AG09319 (cell line): ENCODE results near the gene HES1.
"Not testable (repeated sequence)": the region's sequence is repeated elsewhere in the genome, so short reads cannot be mapped to it uniquely, and the experiment has no call there.

Experiments
- DNase-seq: peaks from one replicate; pipeline ENCODE4 v3.0.0-alpha.2; 2010; ENCODE audit warnings: low read depth; ENCODE audit errors: extremely low read depth
- TF ChIP-seq, protein P1 (sequence below): IDR thresholded peaks from 2 replicates; pipeline ENCODE4 v1.5.1; 2011; ENCODE audit warnings: low read depth, mild to moderate bottlenecking, inconsistent platforms, low read length, moderate library complexity

HES1 gene

DNA sequence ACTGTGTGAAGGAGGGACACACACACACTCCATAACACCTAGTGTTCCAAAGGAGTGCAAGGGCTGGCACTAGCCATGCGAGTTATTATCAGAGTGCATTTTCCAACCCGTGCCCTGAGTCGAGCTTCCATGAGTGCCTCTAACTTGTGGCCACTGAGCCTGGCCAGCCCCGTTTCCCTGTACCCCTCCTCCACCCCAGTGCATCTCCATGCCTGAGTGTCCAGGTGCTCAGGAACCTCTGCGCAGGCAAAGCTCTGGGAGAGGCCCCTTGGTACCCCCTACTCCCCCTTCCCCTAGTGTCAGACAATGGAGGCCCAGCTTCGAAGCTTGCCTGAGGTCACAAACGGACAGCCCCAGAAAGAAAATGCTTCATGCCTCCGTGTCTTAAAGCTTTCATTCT is 45.2 kb upstream of the HES1 start:
- TF ChIP-seq, protein P1, sequence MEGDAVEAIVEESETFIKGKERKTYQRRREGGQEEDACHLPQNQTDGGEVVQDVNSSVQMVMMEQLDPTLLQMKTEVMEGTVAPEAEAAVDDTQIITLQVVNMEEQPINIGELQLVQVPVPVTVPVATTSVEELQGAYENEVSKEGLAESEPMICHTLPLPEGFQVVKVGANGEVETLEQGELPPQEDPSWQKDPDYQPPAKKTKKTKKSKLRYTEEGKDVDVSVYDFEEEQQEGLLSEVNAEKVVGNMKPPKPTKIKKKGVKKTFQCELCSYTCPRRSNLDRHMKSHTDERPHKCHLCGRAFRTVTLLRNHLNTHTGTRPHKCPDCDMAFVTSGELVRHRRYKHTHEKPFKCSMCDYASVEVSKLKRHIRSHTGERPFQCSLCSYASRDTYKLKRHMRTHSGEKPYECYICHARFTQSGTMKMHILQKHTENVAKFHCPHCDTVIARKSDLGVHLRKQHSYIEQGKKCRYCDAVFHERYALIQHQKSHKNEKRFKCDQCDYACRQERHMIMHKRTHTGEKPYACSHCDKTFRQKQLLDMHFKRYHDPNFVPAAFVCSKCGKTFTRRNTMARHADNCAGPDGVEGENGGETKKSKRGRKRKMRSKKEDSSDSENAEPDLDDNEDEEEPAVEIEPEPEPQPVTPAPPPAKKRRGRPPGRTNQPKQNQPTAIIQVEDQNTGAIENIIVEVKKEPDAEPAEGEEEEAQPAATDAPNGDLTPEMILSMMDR, result no peak

DNA sequence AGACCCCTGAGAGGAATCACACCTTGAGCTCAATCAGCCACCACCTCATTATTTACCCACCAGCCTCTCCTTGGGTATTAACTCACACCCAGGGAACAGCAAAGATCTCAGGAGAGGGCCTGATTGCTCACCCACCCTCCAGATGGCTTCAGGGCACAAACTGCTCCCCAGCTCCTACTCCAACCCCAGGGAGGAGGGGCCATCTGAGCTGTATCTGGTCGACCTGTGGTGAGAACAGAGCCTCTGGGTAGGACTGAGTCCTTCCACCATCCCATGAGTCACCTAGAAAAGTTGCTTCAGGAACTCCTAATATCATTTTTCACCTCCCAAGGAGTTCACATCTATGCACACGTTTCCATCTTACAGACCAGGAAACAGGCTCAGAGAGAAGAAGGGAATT is 44.8 kb upstream of the HES1 start:
- TF ChIP-seq, protein P1, result no peak
- DNase-seq, result no peak

More for the DNA sequence above, 45.2 kb upstream of the HES1 start:
- DNase-seq, result no peak

DNA sequence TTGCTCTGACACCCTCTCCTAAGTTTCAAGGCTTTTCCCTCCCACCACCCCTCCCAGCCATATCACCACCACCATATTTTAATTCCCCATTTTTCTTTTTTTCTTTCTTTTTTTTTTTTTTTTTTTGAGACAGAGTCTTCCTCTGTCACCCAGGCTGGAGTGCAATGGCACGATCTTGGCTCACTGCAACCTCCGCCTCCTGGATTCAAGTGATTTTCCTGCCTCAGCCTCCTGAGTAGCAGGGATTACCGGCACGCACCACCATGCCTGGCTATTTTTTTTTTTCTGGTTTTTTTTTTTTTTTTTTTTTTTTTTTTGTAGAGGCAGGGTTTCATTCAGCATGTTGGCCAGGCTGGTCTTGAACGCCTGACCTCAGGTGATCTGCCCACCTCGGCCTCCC is 44.1 kb upstream of the HES1 start:
- not testable (repeated sequence) for DNase-seq

DNA sequence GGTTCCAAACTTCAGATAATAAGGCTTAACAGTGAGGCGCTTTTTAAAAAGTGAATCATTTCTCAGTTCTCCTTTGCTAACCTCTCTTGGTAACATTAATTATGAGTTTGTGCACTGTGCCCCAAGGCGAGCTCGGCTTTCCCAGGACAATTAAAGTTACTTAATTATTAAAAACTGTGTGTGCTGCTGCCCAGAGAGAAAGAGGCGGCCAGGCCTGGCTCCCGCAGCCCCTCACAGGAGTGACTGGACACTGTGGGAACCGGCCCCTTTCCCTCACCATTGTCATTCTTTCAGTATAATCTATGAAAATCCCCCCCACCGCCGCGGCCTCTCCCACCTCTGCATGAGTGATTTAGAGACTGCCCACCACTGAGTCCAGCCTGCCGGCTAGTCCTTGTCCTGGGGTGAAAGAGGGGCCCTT is 43.1 kb upstream of the HES1 start:
- TF ChIP-seq, protein P1, result no peak
- no peak for DNase-seq

DNA sequence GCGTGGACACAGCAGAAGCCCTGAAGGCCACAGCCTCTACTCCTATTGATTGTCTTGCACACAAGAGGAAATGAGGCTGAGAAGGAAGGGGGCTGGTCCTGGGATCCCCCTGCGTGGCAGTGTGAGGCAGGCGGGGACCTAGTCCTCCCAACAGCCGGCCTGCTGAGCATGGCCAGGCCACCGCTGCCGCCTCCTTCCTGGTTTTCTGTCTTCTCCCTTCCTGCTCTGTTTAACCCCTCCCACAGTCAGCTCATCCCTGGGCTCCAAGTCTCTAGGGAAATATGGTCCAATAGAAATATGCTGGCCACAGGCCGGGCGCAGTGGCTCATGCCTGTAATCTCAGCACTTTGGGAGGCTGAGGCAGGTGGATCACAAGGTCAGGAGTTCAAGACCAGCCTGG is 42.1 kb upstream of the HES1 start:
- no peak for DNase-seq
- TF ChIP-seq, protein P1, result no peak

DNA sequence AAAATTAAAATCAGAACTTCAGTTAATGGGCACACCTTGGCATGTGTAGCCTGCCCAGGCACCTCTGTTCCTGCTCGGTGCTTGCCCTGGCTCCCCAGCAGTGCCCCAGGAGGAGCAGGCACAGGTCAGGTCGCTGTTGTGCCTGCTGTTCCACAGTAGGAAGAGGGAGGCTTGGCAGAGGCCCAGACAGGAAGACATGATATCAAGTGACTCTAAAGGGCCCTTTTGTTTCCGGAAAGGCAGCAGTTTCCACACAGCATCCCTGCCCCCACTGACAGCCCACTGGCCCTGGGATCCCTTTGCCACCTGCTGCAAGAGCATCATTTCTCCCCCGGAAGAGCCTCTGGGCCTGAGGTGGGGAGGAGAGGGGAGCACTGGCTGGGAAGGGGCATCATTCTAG is 40.5 kb upstream of the HES1 start:
- DNase-seq, result no peak
- TF ChIP-seq, protein P1, result no peak

DNA sequence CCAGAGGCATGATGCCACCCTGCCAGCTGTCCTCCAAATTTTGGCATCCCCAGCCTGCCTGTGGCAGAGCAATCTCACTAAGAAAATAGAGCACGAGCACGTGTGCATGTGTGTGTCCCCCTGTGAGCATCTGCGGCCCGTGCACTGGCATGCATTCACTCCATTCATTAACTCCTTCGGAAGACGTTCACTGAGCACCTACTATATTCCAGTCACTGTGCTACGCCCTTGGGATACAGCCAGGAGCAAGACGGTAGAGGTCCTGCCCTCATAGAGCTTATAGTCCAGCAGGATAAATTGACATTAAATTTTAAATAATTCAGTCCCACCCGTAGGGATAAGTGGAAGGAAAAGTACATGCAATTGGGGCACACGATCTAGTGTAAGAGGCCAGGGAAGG is 40.0 kb upstream of the HES1 start:
- TF ChIP-seq, protein P1, result no peak

DNA sequence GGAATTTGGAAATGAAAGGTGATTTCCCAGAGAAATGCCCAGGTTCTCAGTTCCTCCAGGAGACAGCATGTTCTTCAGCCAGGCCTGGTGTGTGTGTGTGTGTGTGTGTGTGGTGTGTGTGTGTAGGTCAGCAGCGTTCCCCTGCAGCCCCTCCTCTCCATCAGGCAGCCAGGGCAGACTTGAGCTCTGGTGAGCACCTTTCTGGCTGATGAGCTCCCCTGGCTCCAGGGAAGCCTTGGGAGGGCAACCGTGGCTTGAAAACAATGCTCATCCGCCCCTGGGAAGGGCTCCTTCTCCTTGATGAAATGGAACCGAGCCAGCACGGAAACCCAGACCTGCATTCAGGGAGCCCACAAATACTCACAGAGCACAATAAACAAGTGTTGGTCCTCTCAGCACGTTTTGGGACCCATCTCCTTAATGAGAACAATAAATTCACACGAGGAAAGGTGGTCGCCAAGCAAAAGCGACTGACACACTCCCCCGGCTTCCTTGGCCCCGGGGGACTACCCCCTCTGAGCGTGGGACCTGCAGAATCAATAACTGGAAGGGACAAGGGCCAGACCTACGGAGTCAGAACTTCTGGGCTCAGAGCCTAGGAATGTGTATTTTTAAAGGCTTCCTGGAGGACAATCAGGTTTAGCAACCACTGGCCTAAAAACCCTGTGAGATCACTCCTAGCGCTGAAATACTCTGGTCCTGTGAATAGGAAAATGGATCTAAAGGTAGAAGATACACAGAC is 38.6 kb upstream of the HES1 start:
- TF ChIP-seq, protein P1, result no peak
- no peak for DNase-seq

More for the DNA sequence above, 40.0 kb upstream of the HES1 start:
- no peak for DNase-seq
